AG08396 (cell line): ENCODE measurements around the gene CCDC40.
A peak's percentile ranks its signal among the peaks of the same experiment; 100 is the strongest.

Source experiments
- DNase-seq: peaks from one replicate; pipeline ENCODE4 v3.0.0; 2012; ENCODE audit warnings: low spot score, mixed read lengths

The CCDC40 gene

GRCh38 chr17:80018917-80019651 is 17.4 kb upstream of the CCDC40 start:
- DNase-seq = no peak

GRCh38 chr17:80021600-80021999 is 14.8 kb upstream of the CCDC40 start:
- no peak for DNase-seq

- DNase-seq = peak; percentile 44
These were observed 12.8 kb upstream of the CCDC40 start for GRCh38 chr17:80023481-80024205.

- DNase-seq = no peak
These were observed 12.1 kb upstream of the CCDC40 start for GRCh38 chr17:80024206-80024972.

GRCh38 chr17:80025140-80025539 is 11.3 kb upstream of the CCDC40 start:
- no peak for DNase-seq

GRCh38 chr17:80025796-80026195 is 10.6 kb upstream of the CCDC40 start:
- DNase-seq = no peak

- DNase-seq = no peak
These were observed 9.9 kb upstream of the CCDC40 start for GRCh38 chr17:80026359-80027042.

- DNase-seq = no peak
These were observed 9.4 kb upstream of the CCDC40 start for GRCh38 chr17:80027043-80027435.

- no peak for DNase-seq
These were observed 8.4 kb upstream of the CCDC40 start for GRCh38 chr17:80028030-80028429.

- DNase-seq = peak; percentile 86
These were observed 7.0 kb upstream of the CCDC40 start for GRCh38 chr17:80029258-80029974.

GRCh38 chr17:80030730-80031410 is 5.6 kb upstream of the CCDC40 start:
- DNase-seq = no peak

- DNase-seq = no peak
These were observed 4.6 kb upstream of the CCDC40 start for GRCh38 chr17:80031691-80032430.

- DNase-seq = no peak
These were observed 3.7 kb upstream of the CCDC40 start for GRCh38 chr17:80032614-80033171.

- no peak for DNase-seq
These were observed 2.6 kb upstream of the CCDC40 start for GRCh38 chr17:80033840-80034239.

- DNase-seq = peak; percentile 58
These were observed 1.4 kb upstream of the CCDC40 start for GRCh38 chr17:80034791-80035686.

- DNase-seq = no peak
These were observed 830 bp upstream of the CCDC40 start, which contains the start of gene TBC1D16 for GRCh38 chr17:80035687-80035936. TSS of gene TBC1D16 (minus strand) at chr17:80035872. CDS start at chr17:80013547, 22,325 bp downstream.

- peak; percentile 69 for DNase-seq
These were observed 454 bp downstream of the CCDC40 start for GRCh38 chr17:80036715-80037477.

GRCh38 chr17:80043963-80044362 is 7.5 kb downstream of the CCDC40 start:
- no peak for DNase-seq
